Prostate gland (tissue), 2 donors: ENCODE results near the gene UGT2A2.

Experiments used
- POLR2AphosphoS5 ChIP-seq: sonication (generic); formaldehyde crosslinking; IDR thresholded peaks from one replicate; pipeline ENCODE4 v1.6.1; 2017; ENCODE audit warnings: antibody characterized with exemption
- TF ChIP-seq, protein P1 (sequence below), 4 experiments: fragments of 200-600 bp in 2 of 4; fragments of 450-650 bp in 2 of 4; sonication (generic) in 2 of 4; IDR thresholded peaks; 1 replicate in 3 of 4; 2 replicates in 1 of 4; pipeline ENCODE4 v1.5.1; 2016 to 2019; ENCODE audit warnings: antibody characterized with exemption in 4 of 4, mild to moderate bottlenecking in 2 of 4, moderate library complexity in 2 of 4

- TF ChIP-seq, protein P1, sequence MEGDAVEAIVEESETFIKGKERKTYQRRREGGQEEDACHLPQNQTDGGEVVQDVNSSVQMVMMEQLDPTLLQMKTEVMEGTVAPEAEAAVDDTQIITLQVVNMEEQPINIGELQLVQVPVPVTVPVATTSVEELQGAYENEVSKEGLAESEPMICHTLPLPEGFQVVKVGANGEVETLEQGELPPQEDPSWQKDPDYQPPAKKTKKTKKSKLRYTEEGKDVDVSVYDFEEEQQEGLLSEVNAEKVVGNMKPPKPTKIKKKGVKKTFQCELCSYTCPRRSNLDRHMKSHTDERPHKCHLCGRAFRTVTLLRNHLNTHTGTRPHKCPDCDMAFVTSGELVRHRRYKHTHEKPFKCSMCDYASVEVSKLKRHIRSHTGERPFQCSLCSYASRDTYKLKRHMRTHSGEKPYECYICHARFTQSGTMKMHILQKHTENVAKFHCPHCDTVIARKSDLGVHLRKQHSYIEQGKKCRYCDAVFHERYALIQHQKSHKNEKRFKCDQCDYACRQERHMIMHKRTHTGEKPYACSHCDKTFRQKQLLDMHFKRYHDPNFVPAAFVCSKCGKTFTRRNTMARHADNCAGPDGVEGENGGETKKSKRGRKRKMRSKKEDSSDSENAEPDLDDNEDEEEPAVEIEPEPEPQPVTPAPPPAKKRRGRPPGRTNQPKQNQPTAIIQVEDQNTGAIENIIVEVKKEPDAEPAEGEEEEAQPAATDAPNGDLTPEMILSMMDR (IDR thresholded peaks at IDR 0.05) = no peak
- TF ChIP-seq POLR2AphosphoS5 = no peak
Observed at GRCh38 chr4:69577245-69577644, 62.2 kb downstream of the UGT2A2 start.
